Neutrophil (primary cell): ENCODE measurements around the gene CACNA1C.

Experiments used
- H3K27ac ChIP-seq: fragments of 200-600 bp; sonication (generic); 2 replicates; pipeline ENCODE4 v1.5.1; 2016; ENCODE audit warnings: mild to moderate bottlenecking, moderate library complexity
- H3K27me3 ChIP-seq: fragments of 200-600 bp; sonication (generic); 2 replicates; pipeline ENCODE4 v1.6.0; 2016; ENCODE audit warnings: mild to moderate bottlenecking
- H3K36me3 ChIP-seq: fragments of 200-600 bp; sonication (generic); 2 replicates; pipeline ENCODE4 v1.5.1; 2017
- H3K4me1 ChIP-seq, 2 experiments: fragments of 200-600 bp in 1 of 2; sonication (generic) in 1 of 2; 1 replicate in 1 of 2; 2 replicates in 1 of 2; pipeline versions ENCODE4 v1.5.1 to v1.6.1; 2013 to 2016; ENCODE audit warnings: low read depth in 1 of 2, low read length in 1 of 2, mild to moderate bottlenecking in 1 of 2, moderate library complexity in 1 of 2; ENCODE audit not compliant: control insufficient read depth in 1 of 2, insufficient read depth in 1 of 2
- H3K4me3 ChIP-seq, 2 experiments: fragments of 200-600 bp in 1 of 2; sonication (generic) in 1 of 2; 1 replicate in 1 of 2; 2 replicates in 1 of 2; pipeline ENCODE4 v1.5.1; 2013 to 2016; ENCODE audit warnings: low read depth in 1 of 2, low read length in 1 of 2, mild to moderate bottlenecking in 1 of 2, moderate library complexity in 1 of 2
- H3K9me3 ChIP-seq: fragments of 200-600 bp; sonication (generic); 2 replicates; pipeline ENCODE4 v1.5.1; 2016
- CTCF ChIP-seq: fragments of 200-600 bp; sonication (generic); IDR thresholded peaks from 2 replicates; pipeline ENCODE4 v1.5.1; 2016; ENCODE audit warnings: antibody characterized with exemption

Gene CACNA1C

GRCh38 chr12:2583642-2584401 lies 531.0 kb downstream of the CACNA1C start:
- no peaks in the 10 kb centered on the region for H3K9me3 ChIP-seq
- no peak overlapping the region for H3K27ac ChIP-seq
- peaks cover 59% of the 10 kb centered on the region for H3K27me3 ChIP-seq
- no peak overlapping the region for H3K4me3 ChIP-seq
- no peaks in the 10 kb centered on the region for H3K36me3 ChIP-seq
- no peak for TF ChIP-seq CTCF
- H3K4me1 ChIP-seq, result peaks cover 0 to 4% of the 10 kb centered on the region in 2 experiments

- H3K9me3 ChIP-seq, result no peaks in the 10 kb centered on the region
- H3K36me3 ChIP-seq, result no peaks in the 10 kb centered on the region
- peaks cover 54% of the 10 kb centered on the region for H3K27me3 ChIP-seq
- H3K27ac ChIP-seq, result no peak overlapping the region
- no peak for TF ChIP-seq CTCF
- H3K4me1 ChIP-seq, result peaks cover 0 to 4% of the 10 kb centered on the region in 2 experiments
- no peak overlapping the region for H3K4me3 ChIP-seq
Observed at GRCh38 chr12:2586156-2587038, 533.6 kb downstream of the CACNA1C start.

- Histone ChIP-seq H3K4me1 (no peaks in the 10 kb centered on the region), H3K27me3 (peaks cover 37% of the 10 kb centered on the region), H3K4me3 (no peak overlapping the region)
Observed at GRCh38 chr12:2588345-2588744, 535.6 kb downstream of the CACNA1C start.

GRCh38 chr12:2589381-2589780 lies 536.6 kb downstream of the CACNA1C start:
- H3K9me3 ChIP-seq, result no peaks in the 10 kb centered on the region
- H3K36me3 ChIP-seq, result no peaks in the 10 kb centered on the region
- no peak overlapping the region for H3K27ac ChIP-seq
- no peak for TF ChIP-seq CTCF
- H3K4me3 ChIP-seq, result no peak overlapping the region
- H3K27me3 ChIP-seq, result peaks cover 27% of the 10 kb centered on the region
- H3K4me1 ChIP-seq, result no peaks in the 10 kb centered on the region

More at GRCh38 chr12:2588345-2588744, 535.6 kb downstream of the CACNA1C start:
- Histone ChIP-seq H3K36me3 (no peaks in the 10 kb centered on the region), H3K9me3 (no peaks in the 10 kb centered on the region), H3K27ac (no peak overlapping the region)
- no peak for TF ChIP-seq CTCF

DNA sequence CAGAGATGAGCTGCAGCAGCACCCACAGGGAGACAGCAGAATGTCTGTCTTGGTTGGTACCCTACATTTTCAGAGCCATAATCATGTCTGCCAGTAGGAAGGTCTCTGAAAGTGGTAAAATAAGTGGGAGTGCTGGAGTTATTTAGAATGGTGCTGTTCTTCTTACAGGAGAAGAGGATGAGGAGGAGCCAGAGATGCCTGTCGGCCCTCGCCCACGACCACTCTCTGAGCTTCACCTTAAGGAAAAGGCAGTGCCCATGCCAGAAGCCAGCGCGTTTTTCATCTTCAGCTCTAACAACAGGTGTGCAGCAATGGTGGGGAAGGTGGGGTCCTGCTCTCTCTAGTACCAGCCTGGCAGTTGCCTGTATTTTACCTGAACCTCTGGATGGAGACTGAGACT lies 540.3 kb downstream of the CACNA1C start:
- Histone ChIP-seq H3K9me3 (no peaks in the 10 kb centered on the region), H3K4me3 (no peak overlapping the region), H3K27me3 (no peaks in the 10 kb centered on the region), H3K4me1 (no peaks in the 10 kb centered on the region), H3K36me3 (no peaks in the 10 kb centered on the region), H3K27ac (no peak overlapping the region)
- TF ChIP-seq CTCF, result no peak
